Measurements from ENCODE around the gene CIT.
A peak's percentile ranks its signal among the peaks of the same experiment; 100 is the strongest.
"Not testable (repeated sequence)": the region's sequence is repeated elsewhere in the genome, so short reads cannot be mapped to it uniquely, and the experiment has no call there.

CIT gene, protein sequence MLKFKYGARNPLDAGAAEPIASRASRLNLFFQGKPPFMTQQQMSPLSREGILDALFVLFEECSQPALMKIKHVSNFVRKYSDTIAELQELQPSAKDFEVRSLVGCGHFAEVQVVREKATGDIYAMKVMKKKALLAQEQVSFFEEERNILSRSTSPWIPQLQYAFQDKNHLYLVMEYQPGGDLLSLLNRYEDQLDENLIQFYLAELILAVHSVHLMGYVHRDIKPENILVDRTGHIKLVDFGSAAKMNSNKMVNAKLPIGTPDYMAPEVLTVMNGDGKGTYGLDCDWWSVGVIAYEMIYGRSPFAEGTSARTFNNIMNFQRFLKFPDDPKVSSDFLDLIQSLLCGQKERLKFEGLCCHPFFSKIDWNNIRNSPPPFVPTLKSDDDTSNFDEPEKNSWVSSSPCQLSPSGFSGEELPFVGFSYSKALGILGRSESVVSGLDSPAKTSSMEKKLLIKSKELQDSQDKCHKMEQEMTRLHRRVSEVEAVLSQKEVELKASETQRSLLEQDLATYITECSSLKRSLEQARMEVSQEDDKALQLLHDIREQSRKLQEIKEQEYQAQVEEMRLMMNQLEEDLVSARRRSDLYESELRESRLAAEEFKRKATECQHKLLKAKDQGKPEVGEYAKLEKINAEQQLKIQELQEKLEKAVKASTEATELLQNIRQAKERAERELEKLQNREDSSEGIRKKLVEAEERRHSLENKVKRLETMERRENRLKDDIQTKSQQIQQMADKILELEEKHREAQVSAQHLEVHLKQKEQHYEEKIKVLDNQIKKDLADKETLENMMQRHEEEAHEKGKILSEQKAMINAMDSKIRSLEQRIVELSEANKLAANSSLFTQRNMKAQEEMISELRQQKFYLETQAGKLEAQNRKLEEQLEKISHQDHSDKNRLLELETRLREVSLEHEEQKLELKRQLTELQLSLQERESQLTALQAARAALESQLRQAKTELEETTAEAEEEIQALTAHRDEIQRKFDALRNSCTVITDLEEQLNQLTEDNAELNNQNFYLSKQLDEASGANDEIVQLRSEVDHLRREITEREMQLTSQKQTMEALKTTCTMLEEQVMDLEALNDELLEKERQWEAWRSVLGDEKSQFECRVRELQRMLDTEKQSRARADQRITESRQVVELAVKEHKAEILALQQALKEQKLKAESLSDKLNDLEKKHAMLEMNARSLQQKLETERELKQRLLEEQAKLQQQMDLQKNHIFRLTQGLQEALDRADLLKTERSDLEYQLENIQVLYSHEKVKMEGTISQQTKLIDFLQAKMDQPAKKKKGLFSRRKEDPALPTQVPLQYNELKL (N-terminal part only)

DNA sequence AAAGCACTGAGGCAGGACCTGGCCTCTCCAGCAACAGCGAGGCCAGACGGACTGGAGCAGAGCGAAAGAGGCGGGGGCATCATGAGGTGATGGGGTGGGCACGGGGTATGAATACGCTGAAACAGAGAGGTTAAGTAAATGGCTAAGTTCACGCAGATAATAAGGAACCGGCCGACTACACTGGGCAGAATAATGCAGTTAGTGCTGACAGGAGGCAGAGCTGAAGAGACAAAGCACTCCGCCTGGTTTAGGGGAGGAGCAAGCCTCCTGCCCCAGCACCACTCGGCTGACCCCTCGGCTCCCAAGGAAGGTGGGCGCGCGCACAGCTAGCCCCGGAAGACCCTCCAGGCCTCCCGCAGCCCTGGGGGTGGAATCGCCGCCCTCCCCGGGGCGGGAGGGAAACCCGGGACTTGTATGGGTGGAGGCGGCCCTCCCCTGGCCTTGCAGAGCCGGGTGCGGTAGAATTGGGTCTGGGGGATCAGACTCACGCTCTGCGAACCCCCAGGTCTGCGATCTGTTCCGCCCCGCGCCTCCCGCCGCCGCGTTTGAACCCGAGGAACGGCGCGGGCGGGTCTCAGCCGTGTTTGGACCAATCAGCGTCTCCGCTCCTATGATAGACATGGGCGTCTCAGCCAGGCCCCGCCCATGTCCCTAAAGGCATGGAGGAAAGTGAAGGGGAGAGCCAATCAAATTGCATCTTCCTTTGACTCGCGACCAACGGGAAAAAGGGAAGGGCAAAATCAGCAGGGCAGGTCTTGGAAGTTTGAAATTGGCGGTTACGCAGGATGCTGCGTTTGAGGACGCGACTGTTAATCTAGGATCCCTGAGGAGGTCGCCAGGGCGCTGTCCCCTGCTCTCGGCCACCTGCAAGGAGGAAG lies at the start of gene CIT:
CIT (minus strand) TSS at position 560 of the 878 bp plus-strand sequence. CDS start 1,152 bp downstream, outside the sequence.
- DNase-seq: peak; percentile 62

DNA sequence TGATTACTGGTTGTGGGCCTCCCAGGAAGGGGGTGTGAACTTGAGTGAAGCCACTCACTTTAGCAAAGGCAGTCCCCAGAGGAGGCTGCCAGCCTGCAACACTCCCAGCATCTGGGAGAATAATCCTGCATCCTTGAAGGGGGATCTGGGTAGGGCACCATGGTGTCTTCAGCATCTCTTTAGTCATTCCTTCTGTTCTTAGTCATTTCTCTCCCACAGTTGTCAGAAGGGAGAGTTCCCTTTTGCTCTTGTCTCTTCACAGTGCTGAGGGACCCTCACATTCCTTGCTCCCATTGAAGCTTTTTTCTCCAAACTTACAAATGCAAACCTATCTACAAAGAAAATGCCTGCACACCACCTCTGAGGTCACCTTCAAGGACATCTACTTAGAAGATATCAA lies 48.1 kb upstream of the CIT start:
- no peak for DNase-seq

DNA sequence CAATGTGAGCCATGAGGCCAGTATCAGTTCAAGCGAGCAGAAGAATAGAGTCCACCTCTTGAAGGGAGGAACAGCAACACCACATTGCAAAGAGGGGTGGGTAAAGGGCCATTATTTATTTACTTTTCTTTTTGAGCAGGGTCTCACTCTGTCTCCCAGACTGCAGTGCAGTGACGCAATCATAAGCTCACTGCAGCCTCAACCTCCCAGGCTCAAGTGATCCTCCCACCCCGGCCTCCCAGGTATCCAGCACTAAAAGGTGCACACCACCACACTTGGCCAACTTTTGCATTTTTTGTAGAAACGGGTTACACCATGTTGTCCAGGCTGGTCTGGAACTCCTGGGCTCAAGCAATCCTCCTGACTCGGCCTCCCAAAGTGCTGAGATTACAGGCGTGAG lies 42.9 kb upstream of the CIT start:
- no peak for DNase-seq

DNA sequence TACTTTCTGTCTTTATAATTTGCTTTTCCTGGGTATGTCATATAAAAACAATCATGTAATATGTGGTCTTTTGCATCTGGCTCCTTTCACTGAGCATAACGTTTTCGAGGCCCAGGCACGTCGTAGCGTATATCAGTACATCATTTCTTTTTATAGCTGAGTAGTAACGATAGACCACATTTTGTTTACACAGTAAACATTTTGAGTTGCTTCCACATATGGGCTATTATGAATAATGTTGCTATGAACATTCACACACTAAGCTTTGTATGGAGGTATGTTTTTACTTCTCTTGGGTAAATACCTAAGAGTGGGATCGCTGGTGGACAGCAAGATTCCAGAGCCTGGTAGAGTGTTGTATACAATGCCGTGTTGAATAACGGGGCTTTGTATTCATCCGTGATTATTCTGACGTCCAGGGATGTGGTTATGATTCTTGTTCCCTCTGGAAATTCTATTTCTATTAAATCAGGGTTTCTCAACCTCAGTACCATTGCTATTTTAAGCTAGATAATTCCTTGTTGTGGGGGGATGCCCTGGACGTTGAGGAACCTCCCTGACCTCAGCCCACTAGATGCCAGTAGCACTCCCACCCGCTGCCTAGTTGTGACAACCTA lies 38.9 kb upstream of the CIT start:
- DNase-seq: no peak

DNA sequence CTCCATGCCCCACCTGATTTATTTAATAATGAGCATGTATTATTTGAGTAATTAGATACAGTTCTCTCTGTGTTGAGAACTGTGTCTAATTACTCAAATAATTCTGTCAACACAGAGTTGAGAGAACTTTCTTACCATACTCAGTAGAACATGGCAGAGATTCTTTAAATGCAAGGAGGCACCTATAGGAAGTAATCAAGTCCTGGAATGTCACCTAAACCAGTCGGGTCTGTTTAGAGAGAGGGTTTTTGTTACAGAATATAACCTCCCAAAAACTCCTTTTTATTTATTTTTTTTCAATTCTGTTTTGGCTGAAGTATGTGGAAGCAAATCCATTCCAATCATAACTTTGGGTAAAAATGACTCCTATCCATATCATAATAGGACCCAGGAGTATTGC lies 37.5 kb upstream of the CIT start:
- no peak for DNase-seq

DNA sequence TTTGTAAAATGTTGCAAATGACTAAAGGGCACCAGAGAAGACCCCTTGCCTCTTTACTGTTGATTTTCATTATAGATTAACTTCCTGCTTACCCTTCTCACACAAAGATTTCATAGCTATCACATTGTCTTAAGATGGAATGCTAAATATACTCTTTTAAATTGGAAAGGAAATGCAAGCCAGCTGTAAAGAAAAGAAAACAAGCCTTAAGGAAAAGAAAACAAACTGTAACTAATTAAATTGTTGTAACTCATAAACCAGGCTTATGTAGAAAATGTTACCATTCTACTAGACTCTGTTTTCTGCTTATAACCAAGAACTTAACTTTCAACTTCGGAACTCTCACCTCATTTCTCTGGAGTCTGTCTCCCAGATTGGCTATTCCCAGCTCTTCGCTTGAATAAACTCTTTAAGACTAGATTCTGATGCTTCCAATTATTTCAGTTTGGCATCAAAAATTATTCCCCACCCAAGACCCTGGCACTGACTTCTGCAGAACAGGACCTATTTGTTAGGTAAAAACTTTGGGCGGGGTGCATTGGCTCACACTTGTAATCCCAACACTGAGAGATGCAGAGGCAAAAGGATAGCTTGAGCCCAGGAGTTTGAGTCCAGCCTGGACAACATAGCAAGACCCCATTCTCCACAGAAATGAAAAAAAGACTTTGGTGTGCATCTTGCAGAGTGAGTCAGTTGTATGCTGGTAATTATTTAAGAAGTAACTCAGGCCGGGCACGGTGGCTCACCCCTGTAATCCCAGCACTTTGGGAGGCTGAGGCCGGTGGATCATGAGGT lies 36.6 kb upstream of the CIT start:
- DNase-seq: no peak

DNA sequence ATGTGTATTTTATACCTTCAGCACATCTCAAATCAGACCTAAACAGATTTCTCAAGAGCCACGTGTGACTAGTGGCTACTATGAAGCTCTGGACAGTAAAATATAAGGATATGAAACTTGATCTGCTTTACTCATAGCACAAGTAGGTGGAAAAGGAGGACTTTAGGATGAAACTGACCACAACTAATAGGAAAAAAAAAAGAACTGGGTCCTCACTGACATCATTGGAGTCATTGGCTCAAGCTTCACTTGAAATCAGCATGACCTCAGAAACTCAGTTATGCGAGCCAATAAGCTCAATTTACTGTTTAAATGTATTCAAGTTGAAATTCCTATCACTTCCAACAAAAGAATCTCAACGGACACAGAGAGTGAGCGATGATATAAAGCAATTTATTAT lies 34.1 kb upstream of the CIT start:
- no peak for DNase-seq

DNA sequence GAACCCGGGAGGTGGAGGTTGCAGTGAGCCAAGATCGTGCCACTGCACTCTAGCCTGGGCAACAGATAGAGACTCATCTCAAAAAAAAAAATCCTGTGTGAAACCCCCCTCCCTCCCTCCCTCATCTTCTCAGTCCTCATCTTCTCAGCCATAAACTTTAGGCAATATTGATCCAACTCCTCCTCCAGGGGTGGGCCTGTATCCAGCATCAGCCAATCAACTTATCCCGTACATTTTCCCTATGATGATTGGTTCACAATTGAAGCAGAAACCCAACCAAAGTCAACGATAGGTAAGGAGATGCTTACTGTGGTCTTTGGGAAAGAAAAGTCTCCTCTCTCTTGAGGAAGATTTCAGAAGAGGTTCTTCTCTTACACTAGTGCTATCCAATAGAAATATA lies 33.5 kb upstream of the CIT start:
- DNase-seq: no peak

DNA sequence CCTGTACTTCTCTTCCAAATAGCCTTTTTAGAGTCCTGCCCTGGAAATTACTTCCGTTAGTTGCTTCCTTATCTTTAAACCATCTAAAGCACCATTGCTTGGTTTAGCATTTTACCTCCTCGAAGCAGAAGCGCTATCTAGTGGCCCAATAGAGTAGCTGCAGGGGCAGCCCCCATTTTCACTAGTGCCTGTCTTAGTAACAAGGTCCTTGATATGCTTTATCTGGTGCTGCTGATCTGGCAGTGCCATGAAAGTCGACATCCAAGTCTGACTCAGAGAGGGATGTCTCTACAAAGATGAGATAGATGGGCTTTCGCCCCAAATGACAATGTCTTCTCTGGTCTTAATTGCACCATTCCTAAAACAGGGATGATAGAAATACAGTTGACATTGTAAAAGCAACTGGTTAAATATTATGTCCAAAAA lies 25.0 kb upstream of the CIT start:
- DNase-seq: peak; percentile 35

DNA sequence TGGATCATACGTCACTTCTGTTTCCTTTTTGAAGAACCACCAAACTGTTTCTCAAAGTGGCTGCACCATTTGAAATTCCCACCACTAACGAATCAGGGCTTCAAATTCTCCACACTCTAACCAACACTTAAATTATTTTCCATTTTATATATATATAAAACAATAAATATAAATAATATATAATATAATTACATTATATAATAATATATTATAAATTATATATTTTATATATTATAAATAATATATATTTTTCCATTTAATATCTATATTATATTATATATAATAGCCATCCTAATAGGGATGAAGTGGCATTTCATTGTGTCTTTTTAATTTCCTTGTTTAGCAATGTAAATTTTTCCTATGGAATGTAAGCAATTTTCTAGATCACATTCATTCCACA lies 24.6 kb upstream of the CIT start:
- no peak for DNase-seq

DNA sequence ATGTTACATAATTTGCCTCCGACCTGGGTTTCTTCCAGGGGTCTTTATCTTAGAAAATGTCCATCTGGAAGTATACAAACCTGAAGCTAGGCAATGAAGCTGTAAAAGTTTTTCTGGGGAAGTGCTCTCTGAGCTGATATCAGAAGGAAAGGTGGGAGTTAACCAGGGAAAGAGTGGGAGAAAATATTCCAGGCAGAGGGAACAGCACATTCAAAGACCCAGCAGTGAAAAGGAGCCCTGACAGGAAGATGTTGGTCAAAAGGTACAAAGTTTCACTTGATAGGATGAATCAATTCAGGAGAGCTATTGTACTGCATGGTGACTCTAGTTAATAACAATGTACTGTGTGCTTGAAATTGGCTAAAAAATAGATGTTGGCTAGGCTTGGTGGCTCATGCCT lies 17.8 kb upstream of the CIT start:
- DNase-seq: no peak

DNA sequence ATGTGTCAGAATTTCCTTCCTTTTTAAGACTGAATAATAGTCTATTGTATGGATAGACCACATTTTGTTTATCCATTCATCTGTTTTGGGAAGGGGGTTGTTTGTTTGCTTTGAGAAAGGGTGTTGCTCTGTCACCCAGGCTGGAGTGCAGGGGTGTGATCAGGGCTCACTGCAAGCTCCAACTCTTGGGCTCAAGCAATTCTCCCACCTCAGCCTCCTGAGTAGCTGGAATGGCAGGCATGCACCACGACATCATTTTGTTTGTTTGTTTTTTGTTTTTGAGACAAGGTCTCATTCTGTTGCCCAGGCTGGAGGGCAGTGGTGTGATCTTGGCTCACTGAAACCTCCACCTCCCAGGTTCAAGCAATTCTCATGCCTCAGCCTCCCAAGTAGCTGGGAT lies 15.5 kb upstream of the CIT start:
- not testable (repeated sequence) for DNase-seq

DNA sequence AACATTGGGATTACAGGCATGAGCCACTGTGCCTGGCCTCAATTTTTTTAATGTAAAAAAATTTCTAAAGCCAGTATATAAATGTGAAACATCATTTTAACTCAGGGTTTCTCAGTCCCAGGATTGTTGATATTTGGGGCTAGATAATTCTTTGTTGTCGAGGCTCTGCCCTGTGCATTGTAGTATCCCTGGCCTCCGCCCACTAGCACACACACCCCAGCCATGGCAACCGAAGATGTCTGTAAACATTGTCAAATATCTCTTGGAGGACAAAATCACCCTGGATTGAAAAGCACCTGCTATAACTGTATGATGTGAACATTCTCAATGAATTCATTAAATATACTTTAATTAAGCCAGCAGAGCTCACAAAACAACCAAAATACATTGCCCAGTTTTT lies 8.4 kb upstream of the CIT start:
- DNase-seq: no peak

DNA sequence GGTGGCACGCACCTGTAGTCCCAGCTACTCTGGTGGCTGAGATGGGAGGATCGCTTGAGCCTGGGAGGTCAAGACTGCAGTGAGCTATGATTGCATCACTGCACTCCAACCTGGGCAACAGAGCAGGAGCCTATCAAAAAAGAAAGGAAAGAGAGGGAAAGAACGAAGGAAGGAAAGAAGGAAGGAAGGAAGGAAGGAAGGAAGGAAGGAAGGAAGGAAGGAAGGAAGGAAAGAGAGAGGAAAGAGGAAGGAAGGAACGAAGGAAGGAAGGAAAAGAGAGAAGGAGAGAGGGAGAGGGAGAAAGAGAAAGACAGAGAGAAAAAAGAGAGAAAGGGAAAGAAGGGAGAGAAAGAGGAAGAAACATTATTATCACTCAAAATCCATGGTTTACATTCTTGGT lies 6.7 kb upstream of the CIT start:
- DNase-seq: not testable (repeated sequence)

DNA sequence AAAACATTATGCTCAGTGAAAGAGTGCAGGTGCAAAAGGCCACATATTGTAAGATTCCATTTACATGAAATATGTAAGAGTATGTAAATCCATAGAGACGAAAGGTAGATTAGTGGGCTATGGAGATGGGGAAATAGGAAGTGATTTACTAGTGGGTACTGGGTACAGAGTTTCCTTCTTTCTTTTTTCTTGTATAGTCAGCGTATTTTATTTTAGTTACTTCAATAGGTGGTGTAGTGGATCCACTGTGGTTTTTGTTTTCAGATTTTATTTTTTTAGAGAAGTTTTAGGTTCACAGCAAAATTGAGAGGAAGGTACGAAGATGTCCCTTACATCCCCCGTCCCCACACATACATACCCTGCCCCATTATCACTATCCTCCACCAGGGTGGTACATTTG lies 6.1 kb upstream of the CIT start:
- no peak for DNase-seq

DNA sequence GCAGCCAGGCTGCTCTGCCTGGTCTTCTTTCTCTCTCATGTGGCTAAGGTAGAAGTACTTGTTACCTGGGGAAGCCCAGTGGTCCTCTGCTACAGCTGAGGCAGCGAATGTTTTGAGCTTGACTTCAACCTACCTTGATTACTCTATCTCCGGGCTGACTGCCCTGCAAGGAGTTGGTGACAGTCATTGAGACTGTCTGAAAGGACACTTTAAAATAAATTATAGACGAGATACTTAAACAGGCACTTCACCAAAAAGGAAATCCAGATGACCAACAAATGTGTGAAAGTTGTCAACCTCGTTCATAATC lies 474 bp upstream of the CIT start:
- DNase-seq: no peak

DNA sequence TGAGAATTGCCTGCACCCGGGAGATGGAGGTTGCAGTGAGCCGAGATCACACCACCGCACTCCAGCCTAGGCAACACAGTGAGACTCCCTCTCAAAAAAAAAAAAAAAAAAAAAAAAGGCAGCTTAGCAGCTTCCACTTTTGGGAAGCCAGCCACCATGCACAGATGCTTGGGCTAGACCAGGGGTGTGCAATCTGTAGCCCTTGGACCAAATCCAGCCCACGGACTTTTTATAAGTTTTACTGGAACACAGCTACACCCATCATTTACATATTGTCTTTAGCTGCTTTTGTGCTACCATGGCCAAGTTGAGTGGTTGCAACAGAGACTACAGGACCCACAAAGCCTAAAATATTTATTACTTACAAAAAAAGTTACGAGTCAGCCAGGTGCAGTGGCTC lies 6.7 kb downstream of the CIT start:
- DNase-seq: no peak

DNA sequence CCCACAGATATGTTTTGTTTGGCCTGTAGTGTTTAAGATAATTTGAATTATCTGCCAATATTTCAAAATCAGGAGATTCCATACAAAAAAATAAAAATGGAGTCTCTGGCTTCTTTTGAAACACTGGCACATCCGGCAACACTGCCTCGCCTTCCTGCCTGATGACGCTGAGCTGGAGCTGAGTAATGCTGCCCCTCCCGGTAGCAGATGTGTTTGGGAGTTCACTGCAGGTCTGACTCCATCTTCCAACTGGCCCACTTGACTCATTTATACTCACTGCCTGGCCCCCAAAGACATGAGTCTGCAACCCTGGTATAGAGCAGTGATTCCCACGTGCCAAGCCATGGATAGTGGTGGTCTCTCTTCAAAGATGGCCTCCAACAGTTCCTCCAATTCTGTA lies 7.4 kb downstream of the CIT start:
- no peak for DNase-seq

DNA sequence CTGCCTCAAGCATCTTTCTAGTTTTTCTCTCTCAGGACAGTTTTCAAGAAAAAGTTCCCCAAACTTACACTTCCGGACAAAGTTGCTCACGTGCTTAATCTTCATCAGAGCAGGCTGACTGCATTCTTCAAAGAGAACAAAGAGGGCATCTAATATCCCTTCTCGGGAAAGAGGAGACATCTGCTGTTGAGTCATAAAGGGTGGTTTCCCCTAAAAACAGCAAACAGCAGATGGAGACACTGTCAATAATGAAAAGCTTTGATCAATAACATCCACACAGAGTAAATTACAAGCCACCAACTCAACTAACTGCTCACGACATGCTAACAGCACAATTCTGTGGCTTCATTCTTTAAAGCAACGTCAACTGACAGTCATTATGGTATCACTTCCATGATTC lies 8.1 kb downstream of the CIT start:
- no peak for DNase-seq

DNA sequence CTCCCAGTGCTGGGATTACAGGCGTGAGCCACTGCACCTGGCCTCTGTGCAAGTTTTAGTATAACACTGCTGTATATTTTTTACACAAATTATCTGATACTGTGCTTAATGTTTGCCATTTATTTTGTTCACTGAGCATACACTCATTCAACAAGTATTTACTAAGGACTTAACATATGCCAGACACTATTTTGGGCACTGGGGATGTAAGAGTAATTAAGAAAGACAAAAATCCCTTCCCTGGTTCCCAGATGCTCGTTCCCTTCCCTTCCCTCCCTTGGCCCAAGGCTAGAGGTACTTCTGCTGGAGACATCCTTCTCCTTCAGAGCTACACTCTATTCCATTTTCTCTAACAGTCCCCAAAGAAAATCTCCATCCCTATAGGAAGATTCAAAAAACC lies 12.5 kb downstream of the CIT start:
- DNase-seq: no peak

DNA sequence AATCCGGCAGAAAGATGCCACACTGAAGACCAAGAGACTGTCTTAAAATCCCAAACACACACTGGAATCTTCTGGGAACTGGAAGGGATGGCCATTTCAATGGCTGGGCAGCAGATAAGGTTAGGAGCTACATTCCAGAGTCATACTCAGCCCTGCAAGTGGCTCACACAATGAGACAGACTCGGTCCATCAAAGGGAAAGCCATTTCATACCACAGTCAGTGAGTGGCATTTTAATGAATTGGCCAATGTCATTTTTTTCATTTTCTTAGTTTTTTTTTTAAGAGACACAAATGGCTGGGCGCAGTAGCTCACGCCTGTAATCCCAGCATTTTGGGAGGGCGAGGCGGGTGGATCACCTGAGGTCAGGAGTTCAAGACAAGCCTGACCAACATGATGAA lies 17.9 kb downstream of the CIT start:
- DNase-seq: no peak
